SK-N-SH treated with all-trans-retinoic acid at 6 μM for 48 hours (cell line): Measurements from ENCODE around the gene RAB36.

Experiments used
- ARNTL ChIP-seq: fragments of 450-650 bp; formaldehyde crosslinking; IDR thresholded peaks from 2 replicates; pipeline ENCODE4 v1.5.0; 2020; ENCODE audit warnings: low read depth, mild to moderate bottlenecking, moderate library complexity, borderline replicate concordance
- ISL1 ChIP-seq: fragments of 250-450 bp; sonication (Bioruptor Pico); IDR thresholded peaks from 2 replicates; pipeline ENCODE4 v2.1.2; 2022; ENCODE audit warnings: mild to moderate bottlenecking, moderate library complexity
- OSR1 ChIP-seq: fragments of 250-450 bp; sonication (Bioruptor Pico); IDR thresholded peaks from 2 replicates; pipeline ENCODE4 v1.8.0; 2022; ENCODE audit warnings: moderate library complexity, mild to moderate bottlenecking, inconsistent platforms
- RARB ChIP-seq: fragments of 250-450 bp; sonication (Bioruptor Pico); IDR thresholded peaks from 2 replicates; pipeline ENCODE4 v1.8.0; 2021; ENCODE audit warnings: mild to moderate bottlenecking, moderate library complexity
- SNAI2 ChIP-seq: fragments of 250-450 bp; sonication (Bioruptor Pico); IDR thresholded peaks from 2 replicates; pipeline ENCODE4 v1.5.0; 2020; ENCODE audit warnings: mild to moderate bottlenecking, moderate library complexity
- TCF4 ChIP-seq: fragments of 250-450 bp; sonication (Bioruptor Pico); IDR thresholded peaks from 2 replicates; pipeline ENCODE4 v1.8.0; 2021; ENCODE audit warnings: mild to moderate bottlenecking, moderate library complexity, borderline replicate concordance
- ZC3H10 ChIP-seq: fragments of 250-450 bp; sonication (Bioruptor Pico); IDR thresholded peaks from 2 replicates; pipeline ENCODE4 v1.5.1; 2021; ENCODE audit warnings: mild to moderate bottlenecking, moderate library complexity
- ZFP30 ChIP-seq: fragments of 450-650 bp; formaldehyde crosslinking; IDR thresholded peaks from 2 replicates; pipeline ENCODE4 v1.5.0; 2022; ENCODE audit warnings: mild to moderate bottlenecking, moderate library complexity
- ZNF8 ChIP-seq: fragments of 450-650 bp; formaldehyde crosslinking; IDR thresholded peaks from 2 replicates; pipeline ENCODE4 v1.5.0; 2020; ENCODE audit warnings: mild to moderate bottlenecking, moderate library complexity
- TF ChIP-seq, protein P1 (sequence below): fragments of 250-450 bp; sonication (Bioruptor Pico); IDR thresholded peaks from 2 replicates; pipeline ENCODE4 v1.8.0; 2021; ENCODE audit warnings: low read depth, mild to moderate bottlenecking, moderate library complexity, borderline replicate concordance
- TF ChIP-seq, protein P2 (sequence below): fragments of 250-450 bp; sonication (Bioruptor Pico); IDR thresholded peaks from 2 replicates; pipeline ENCODE4 v1.5.1; 2020; ENCODE audit warnings: low read depth, mild to moderate bottlenecking, moderate library complexity
- TF ChIP-seq, protein P3 (sequence below): fragments of 250-450 bp; sonication (Bioruptor Pico); IDR thresholded peaks from 2 replicates; pipeline ENCODE4 v1.8.0; 2020; ENCODE audit warnings: mild to moderate bottlenecking, moderate library complexity, borderline replicate concordance

DNA sequence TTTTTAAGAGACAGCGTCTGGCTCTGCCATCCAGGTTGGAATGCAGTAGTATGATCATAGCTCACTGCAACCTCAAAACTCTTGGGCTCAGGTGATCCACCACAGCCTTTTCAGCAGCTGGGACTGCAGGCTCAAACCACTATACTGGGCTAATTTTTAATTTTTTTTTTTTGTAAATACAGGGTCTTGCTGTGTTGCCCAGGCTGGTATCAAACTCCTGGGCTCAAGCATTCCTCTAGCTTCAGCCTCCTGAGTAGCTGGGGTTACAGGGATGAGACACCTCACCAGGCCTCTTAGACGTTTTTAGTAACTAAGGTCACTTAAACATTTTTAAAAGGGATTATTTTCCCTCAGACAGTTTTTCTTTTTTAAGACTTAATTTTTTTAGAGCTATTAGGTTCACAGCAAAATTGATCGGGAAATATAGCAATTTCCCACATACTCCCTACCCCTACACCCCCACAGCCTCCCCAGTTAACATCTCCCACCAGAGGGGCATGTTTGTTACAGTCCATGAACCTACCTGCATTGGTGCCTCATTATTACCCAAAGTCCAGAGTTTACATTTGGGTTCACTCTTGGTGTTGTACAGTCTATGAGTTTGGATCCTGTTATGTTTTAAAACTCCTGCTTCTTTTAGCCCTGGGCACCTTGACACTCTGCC is 39.0 kb downstream of the RAB36 start:
- no peak for TF ChIP-seq TCF4
- TF ChIP-seq ISL1, result no peak
- no peak for TF ChIP-seq ZNF8 (CRISPR knock-in tag)
- TF ChIP-seq, protein P1, sequence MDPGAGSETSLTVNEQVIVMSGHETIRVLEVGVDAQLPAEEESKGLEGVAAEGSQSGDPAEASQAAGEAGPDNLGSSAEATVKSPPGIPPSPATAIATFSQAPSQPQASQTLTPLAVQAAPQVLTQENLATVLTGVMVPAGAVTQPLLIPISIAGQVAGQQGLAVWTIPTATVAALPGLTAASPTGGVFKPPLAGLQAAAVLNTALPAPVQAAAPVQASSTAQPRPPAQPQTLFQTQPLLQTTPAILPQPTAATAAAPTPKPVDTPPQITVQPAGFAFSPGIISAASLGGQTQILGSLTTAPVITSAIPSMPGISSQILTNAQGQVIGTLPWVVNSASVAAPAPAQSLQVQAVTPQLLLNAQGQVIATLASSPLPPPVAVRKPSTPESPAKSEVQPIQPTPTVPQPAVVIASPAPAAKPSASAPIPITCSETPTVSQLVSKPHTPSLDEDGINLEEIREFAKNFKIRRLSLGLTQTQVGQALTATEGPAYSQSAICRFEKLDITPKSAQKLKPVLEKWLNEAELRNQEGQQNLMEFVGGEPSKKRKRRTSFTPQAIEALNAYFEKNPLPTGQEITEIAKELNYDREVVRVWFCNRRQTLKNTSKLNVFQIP, result no peak
- no peak for TF ChIP-seq ZC3H10 (CRISPR knock-in tag)
- TF ChIP-seq SNAI2 (CRISPR knock-in tag), result no peak
- TF ChIP-seq, protein P2, sequence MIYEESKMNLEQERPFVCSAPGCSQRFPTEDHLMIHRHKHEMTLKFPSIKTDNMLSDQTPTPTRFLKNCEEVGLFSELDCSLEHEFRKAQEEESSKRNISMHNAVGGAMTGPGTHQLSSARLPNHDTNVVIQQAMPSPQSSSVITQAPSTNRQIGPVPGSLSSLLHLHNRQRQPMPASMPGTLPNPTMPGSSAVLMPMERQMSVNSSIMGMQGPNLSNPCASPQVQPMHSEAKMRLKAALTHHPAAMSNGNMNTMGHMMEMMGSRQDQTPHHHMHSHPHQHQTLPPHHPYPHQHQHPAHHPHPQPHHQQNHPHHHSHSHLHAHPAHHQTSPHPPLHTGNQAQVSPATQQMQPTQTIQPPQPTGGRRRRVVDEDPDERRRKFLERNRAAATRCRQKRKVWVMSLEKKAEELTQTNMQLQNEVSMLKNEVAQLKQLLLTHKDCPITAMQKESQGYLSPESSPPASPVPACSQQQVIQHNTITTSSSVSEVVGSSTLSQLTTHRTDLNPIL, result no peak
- no peak for TF ChIP-seq ARNTL (CRISPR knock-in tag)
- TF ChIP-seq, protein P3, sequence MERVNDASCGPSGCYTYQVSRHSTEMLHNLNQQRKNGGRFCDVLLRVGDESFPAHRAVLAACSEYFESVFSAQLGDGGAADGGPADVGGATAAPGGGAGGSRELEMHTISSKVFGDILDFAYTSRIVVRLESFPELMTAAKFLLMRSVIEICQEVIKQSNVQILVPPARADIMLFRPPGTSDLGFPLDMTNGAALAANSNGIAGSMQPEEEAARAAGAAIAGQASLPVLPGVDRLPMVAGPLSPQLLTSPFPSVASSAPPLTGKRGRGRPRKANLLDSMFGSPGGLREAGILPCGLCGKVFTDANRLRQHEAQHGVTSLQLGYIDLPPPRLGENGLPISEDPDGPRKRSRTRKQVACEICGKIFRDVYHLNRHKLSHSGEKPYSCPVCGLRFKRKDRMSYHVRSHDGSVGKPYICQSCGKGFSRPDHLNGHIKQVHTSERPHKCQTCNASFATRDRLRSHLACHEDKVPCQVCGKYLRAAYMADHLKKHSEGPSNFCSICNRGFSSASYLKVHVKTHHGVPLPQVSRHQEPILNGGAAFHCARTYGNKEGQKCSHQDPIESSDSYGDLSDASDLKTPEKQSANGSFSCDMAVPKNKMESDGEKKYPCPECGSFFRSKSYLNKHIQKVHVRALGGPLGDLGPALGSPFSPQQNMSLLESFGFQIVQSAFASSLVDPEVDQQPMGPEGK, result no peak
- no peak for TF ChIP-seq ZFP30 (CRISPR knock-in tag)
- TF ChIP-seq RARB (CRISPR knock-in tag), result no peak
- TF ChIP-seq OSR1 (CRISPR knock-in tag), result no peak
